DMS153 (cell line): ENCODE measurements around the gene SGMS2.

Experiments
- DNase-seq: peaks from one replicate; lab custom pipeline; 2025; lab: John Stamatoyannopoulos, UW

SGMS2 gene

GRCh38 chr4:107828315-107829090 lies 3.8 kb downstream of the SGMS2 start:
- no peak for DNase-seq

- no peak for DNase-seq
Measured at GRCh38 chr4:107831140-107831539, 6.4 kb downstream of the SGMS2 start.

- DNase-seq, result no peak
Measured at GRCh38 chr4:107832275-107832807, 7.6 kb downstream of the SGMS2 start.

- DNase-seq, result no peak
Measured at GRCh38 chr4:107834241-107834794, 9.6 kb downstream of the SGMS2 start.

GRCh38 chr4:107835406-107835805 lies 10.7 kb downstream of the SGMS2 start:
- DNase-seq, result no peak

GRCh38 chr4:107837317-107837716 lies 12.6 kb downstream of the SGMS2 start:
- DNase-seq, result no peak

GRCh38 chr4:107837776-107838618 lies 13.3 kb downstream of the SGMS2 start:
- no peak for DNase-seq

GRCh38 chr4:107838861-107839565 lies 14.3 kb downstream of the SGMS2 start:
- peak; percentile 29 for DNase-seq

- peak; percentile 27 for DNase-seq
Measured at GRCh38 chr4:107843391-107843790, 18.7 kb downstream of the SGMS2 start.

- no peak for DNase-seq
Measured at GRCh38 chr4:107845681-107846080, 20.9 kb downstream of the SGMS2 start.

- DNase-seq, result no peak
Measured at GRCh38 chr4:107850438-107850837, 25.7 kb downstream of the SGMS2 start.

- DNase-seq, result no peak
Measured at GRCh38 chr4:107853444-107854355, 29.0 kb downstream of the SGMS2 start.

GRCh38 chr4:107854356-107855022 lies 29.8 kb downstream of the SGMS2 start:
- DNase-seq, result no peak

- DNase-seq, result no peak
Measured at GRCh38 chr4:107855723-107856122, 31.0 kb downstream of the SGMS2 start.

- no peak for DNase-seq
Measured at GRCh38 chr4:107856901-107857300, 32.2 kb downstream of the SGMS2 start.

- DNase-seq, result no peak
Measured at GRCh38 chr4:107857741-107858140, 33.0 kb downstream of the SGMS2 start.

- no peak for DNase-seq
Measured at GRCh38 chr4:107858158-107858742, 33.5 kb downstream of the SGMS2 start.

- peak; percentile 96 for DNase-seq
Measured at GRCh38 chr4:107862658-107863057, 37.9 kb downstream of the SGMS2 start.

GRCh38 chr4:107863416-107863815 lies 38.7 kb downstream of the SGMS2 start:
- no peak for DNase-seq

GRCh38 chr4:107863850-107864371 lies 39.2 kb downstream of the SGMS2 start:
- DNase-seq, result peak; percentile 64
